ENCODE measurements around the gene TH. TPM values are rescaled to one million over a fixed set of nuclear protein-coding genes. Genes with fewer than 3 reads are reported as not detected.
A peak's percentile ranks its signal among the peaks of the same experiment; 100 is the strongest.

TH gene
- total and polyA plus RNA-seq, 9 of the 15 experiments (the other 6 are each of a cell fraction or from before 2014, with no cell fraction given): not detected

DNA sequence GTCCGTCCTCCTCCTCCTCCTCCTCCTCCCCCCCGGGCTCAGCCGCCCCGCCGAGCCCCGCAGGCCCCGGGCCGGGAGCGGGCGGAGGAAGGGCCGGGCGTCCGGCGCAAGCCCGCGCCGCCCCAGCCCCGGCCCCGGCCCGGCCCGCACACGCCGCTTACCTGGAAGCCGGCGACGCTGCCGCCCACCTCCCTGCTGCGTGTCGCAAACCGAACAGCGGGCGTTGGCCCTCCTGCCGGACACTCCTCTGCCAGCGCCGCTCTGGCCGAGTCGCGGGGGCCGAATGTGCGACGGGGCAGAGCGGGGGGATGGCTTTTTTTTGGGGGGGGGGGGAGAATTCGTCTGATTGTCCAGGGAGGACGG is 33.6 kb downstream of the TH start:
- BruUV-seq (replicated peaks): no TSS peak
- H3K9ac ChIP-seq (ENCODE audit: insufficient read depth in 1 of 2, low read depth in 2 of 2, low read length in 2 of 2): no peak overlapping the region
- ATAC-seq (no peak; the same call in 2 of the 3 replicates), FAIRE-seq (no peak), DNase-seq (ENCODE audit: extremely low read depth in 1 of 4, low spot score in 3 of 4) (peak in 2 of 4 experiments; percentile 28)
- no peak overlapping the region for H3K4me3 ChIP-seq
- ChIA-PET POLR2A (no interaction called here), CTCF (ENCODE audit: low intra/inter-chr PET ratio) (no interaction called here)
- no peak overlapping the region for H2AFZ ChIP-seq (ENCODE audit: low read depth, low read length)
- H3K27ac ChIP-seq (ENCODE audit: extremely low read depth, low read depth, low read length): no peak overlapping the region
- 6% methylated on average over 12 of the region's 44 CpGs for WGBS (ENCODE audit: insufficient coverage, low coverage, missing lambda C conversion rate)
- no peaks in the 10 kb centered on the region for H3K79me2 ChIP-seq (ENCODE audit: control insufficient read depth, insufficient read depth, low read length)
- peaks cover 0 to 27% of the 10 kb centered on the region in 2 experiments; a peak in 2 of 5 replicates for H3K4me1 ChIP-seq (replicated peaks in 1 of 2; ENCODE audit: control insufficient read depth in 2 of 2, insufficient read depth in 2 of 2, low read length in 2 of 2)
- no peaks in the 10 kb centered on the region for H3K9me3 ChIP-seq (replicated peaks; ENCODE audit: control insufficient read depth, insufficient read depth, low read depth, low read length)
- TF ChIP-seq MIER1 (IDR thresholded peaks at IDR 0.05; ENCODE audit: low read depth): no peak
- no peak for TF ChIP-seq ZNF436 (CRISPR knock-in tag; IDR thresholded peaks at IDR 0.05)
- TF ChIP-seq TBP (optimal IDR thresholded peaks at IDR 0.05; ENCODE audit: low read depth, low read length): no peak
- TF ChIP-seq SAFB (IDR thresholded peaks at IDR 0.05; ENCODE audit: borderline replicate concordance, low read depth, low read length): no peak
- no peak for TF ChIP-seq C11orf30 (IDR thresholded peaks at IDR 0.05; ENCODE audit: low read depth)
- TF ChIP-seq ASH1L (IDR thresholded peaks at IDR 0.05; ENCODE audit: borderline replicate concordance, low read depth, partially characterized antibody): no peak
- TF ChIP-seq SUPT5H (IDR thresholded peaks at IDR 0.05): no peak
- no peak for TF ChIP-seq JUN (IDR thresholded peaks at IDR 0.05; ENCODE audit: borderline replicate concordance, low read depth, low read length)
- TF ChIP-seq JUN (CRISPR knock-in tag; IDR thresholded peaks at IDR 0.05; ENCODE audit: borderline replicate concordance): no peak
- no peak for TF ChIP-seq DEAF1 (CRISPR knock-in tag; IDR thresholded peaks at IDR 0.05)
- no peak for TF ChIP-seq RBM22 (IDR thresholded peaks at IDR 0.05; ENCODE audit: low read depth, low read length, poor library complexity, severe bottlenecking)
- no peak for TF ChIP-seq HMG20A (CRISPR knock-in tag; conservative IDR thresholded peaks at IDR 0.05)
- TF ChIP-seq MEF2D (tag; conservative IDR thresholded peaks at IDR 0.05; ENCODE audit: low read depth): no peak
- no peak for TF ChIP-seq PHF20 (IDR thresholded peaks at IDR 0.05; ENCODE audit: partially characterized antibody)
- TF ChIP-seq CREBBP (IDR thresholded peaks at IDR 0.05; ENCODE audit: low read depth, low read length): no peak
- TF ChIP-seq NR3C1 (CRISPR knock-in tag; IDR thresholded peaks at IDR 0.05): no peak
- no peak for TF ChIP-seq ZNF263 (CRISPR knock-in tag; IDR thresholded peaks at IDR 0.05; ENCODE audit: borderline replicate concordance)
- TF ChIP-seq ADNP (tag; IDR thresholded peaks at IDR 0.05): no peak
- H3K36me3 ChIP-seq (ENCODE audit: control insufficient read depth, insufficient read depth, low read length): no peaks in the 10 kb centered on the region
- peaks cover 10 to 47% of the 10 kb centered on the region in 2 experiments; a peak in 3 of 5 replicates for H3K27me3 ChIP-seq (ENCODE audit: control insufficient read depth in 2 of 2, insufficient read depth in 2 of 2, low read length in 2 of 2)
- in situ Hi-C loops (cut with MboI): no loop called here
- no peaks in the 10 kb centered on the region for H3K9me1 ChIP-seq (ENCODE audit: control insufficient read depth, insufficient read depth, low read length)
- no peaks in the 10 kb centered on the region for H4K20me1 ChIP-seq (replicated peaks; ENCODE audit: control insufficient read depth, insufficient read depth, low read length)
- no peak overlapping the region for H3K4me2 ChIP-seq (ENCODE audit: insufficient read depth, low read length)
- intact Hi-C loops (cut with micrococcal nuclease): no loop called here

Measured in K562 (cell line).